NCI-H128 (cell line): ENCODE measurements around the gene HIRA.

Source experiments
- DNase-seq: peaks from one replicate; lab custom pipeline; 2025; ENCODE audit not compliant: unreplicated experiment; lab: John Stamatoyannopoulos, UW

Gene HIRA

GRCh38 chr22:19431649-19432132, at the start of gene HIRA:
HIRA (minus strand) TSS chr22:19431733; CDS start chr22:19431476, 257 bp downstream.
- DNase-seq: peak; percentile 37

GRCh38 chr22:19480789-19481188, 49.3 kb upstream of the HIRA start:
- DNase-seq: no peak

- DNase-seq: no peak
Measured at GRCh38 chr22:19480173-19480568, 48.6 kb upstream of the HIRA start.

GRCh38 chr22:19479355-19480172, 48.0 kb upstream of the HIRA start, which contains the start of gene CDC45:
CDC45 (plus strand) TSS chr22:19479920; CDS start chr22:19479969, 49 bp downstream.
- peak; percentile 87 for DNase-seq

- DNase-seq: peak; percentile 60
Measured at GRCh38 chr22:19478901-19479354, 47.4 kb upstream of the HIRA start, which contains the start of gene UFD1. UFD1 (minus strand) TSS chr22:19479193; CDS start chr22:19479085, 108 bp downstream.

- DNase-seq: no peak
Measured at GRCh38 chr22:19478045-19478900, 46.7 kb upstream of the HIRA start.

GRCh38 chr22:19477321-19478044, 46.0 kb upstream of the HIRA start:
- DNase-seq: no peak

- DNase-seq: no peak
Measured at GRCh38 chr22:19476023-19476422, 44.5 kb upstream of the HIRA start.

- no peak for DNase-seq
Measured at GRCh38 chr22:19473578-19473977, 42.0 kb upstream of the HIRA start.

- DNase-seq: no peak
Measured at GRCh38 chr22:19472233-19472632, 40.7 kb upstream of the HIRA start.

GRCh38 chr22:19471572-19471971, 40.0 kb upstream of the HIRA start:
- DNase-seq: no peak

- DNase-seq: no peak
Measured at GRCh38 chr22:19470010-19470409, 38.5 kb upstream of the HIRA start.

- DNase-seq: no peak
Measured at GRCh38 chr22:19469421-19469820, 37.9 kb upstream of the HIRA start.

- DNase-seq: no peak
Measured at GRCh38 chr22:19467912-19468311, 36.4 kb upstream of the HIRA start.

- no peak for DNase-seq
Measured at GRCh38 chr22:19466848-19467752, 35.6 kb upstream of the HIRA start.

- no peak for DNase-seq
Measured at GRCh38 chr22:19466126-19466716, 34.7 kb upstream of the HIRA start.

GRCh38 chr22:19464975-19465374, 33.4 kb upstream of the HIRA start:
- DNase-seq: no peak

GRCh38 chr22:19464546-19464945, 33.0 kb upstream of the HIRA start:
- no peak for DNase-seq
